GM12872 (cell line): ENCODE data around the gene SLITRK5.

Experiments used
- CTCF ChIP-seq: IDR thresholded peaks from 3 replicates; pipeline ENCODE4 v1.5.1; 2011; ENCODE audit warnings: low read depth, mild to moderate bottlenecking, low read length, moderate library complexity; ENCODE audit not compliant: insufficient read depth

Gene SLITRK5

GRCh38 chr13:87677496-87678371, 6.6 kb downstream of the SLITRK5 start:
- TF ChIP-seq CTCF: no peak

GRCh38 chr13:87678372-87678752, 7.2 kb downstream of the SLITRK5 start:
- no peak for TF ChIP-seq CTCF

- TF ChIP-seq CTCF: no peak
These were observed 9.1 kb downstream of the SLITRK5 start for GRCh38 chr13:87680298-87680697.

GRCh38 chr13:87684850-87685742, 13.9 kb downstream of the SLITRK5 start:
- TF ChIP-seq CTCF: no peak

- TF ChIP-seq CTCF: no peak
These were observed 25.3 kb downstream of the SLITRK5 start for GRCh38 chr13:87696458-87696857.

- TF ChIP-seq CTCF: no peak
These were observed 27.1 kb downstream of the SLITRK5 start for GRCh38 chr13:87698268-87698667.

- TF ChIP-seq CTCF: no peak
These were observed 38.8 kb downstream of the SLITRK5 start for GRCh38 chr13:87709947-87710346.
